MV-4-11 (cell line): ENCODE results near the gene FTSJ1.

ENCODE experiments used
- DNase-seq: peaks from one replicate; lab custom pipeline; 2025; lab: John Stamatoyannopoulos, UW

FTSJ1 gene

GRCh38 chrX:48470833-48471118, 5.2 kb upstream of the FTSJ1 start:
- no peak for DNase-seq

GRCh38 chrX:48471504-48471903, 4.5 kb upstream of the FTSJ1 start:
- DNase-seq: no peak

GRCh38 chrX:48472225-48472624, 3.8 kb upstream of the FTSJ1 start:
- no peak for DNase-seq

GRCh38 chrX:48472851-48473703, 2.9 kb upstream of the FTSJ1 start:
- no peak for DNase-seq

- DNase-seq: no peak
Observed at GRCh38 chrX:48473704-48473990, 2.4 kb upstream of the FTSJ1 start.

- peak; percentile 40 for DNase-seq
Observed at GRCh38 chrX:48474127-48474526, 1.9 kb upstream of the FTSJ1 start.

- no peak for DNase-seq
Observed at GRCh38 chrX:48474581-48474980, 1.4 kb upstream of the FTSJ1 start.

- DNase-seq: no peak
Observed at GRCh38 chrX:48475296-48475695, 703 bp upstream of the FTSJ1 start.

GRCh38 chrX:48476919-48477318, 920 bp downstream of the FTSJ1 start:
- DNase-seq: no peak

GRCh38 chrX:48477960-48478755, 2.2 kb downstream of the FTSJ1 start:
- no peak for DNase-seq

GRCh38 chrX:48478806-48479205, 2.8 kb downstream of the FTSJ1 start:
- DNase-seq: no peak

GRCh38 chrX:48480142-48480541, 4.1 kb downstream of the FTSJ1 start:
- no peak for DNase-seq

GRCh38 chrX:48480583-48480982, 4.6 kb downstream of the FTSJ1 start:
- no peak for DNase-seq

GRCh38 chrX:48482526-48482925, 6.5 kb downstream of the FTSJ1 start:
- no peak for DNase-seq

- peak; percentile 33 for DNase-seq
Observed at GRCh38 chrX:48487362-48487798, 11.4 kb downstream of the FTSJ1 start.

GRCh38 chrX:48488034-48488433, 12.0 kb downstream of the FTSJ1 start:
- DNase-seq: no peak

GRCh38 chrX:48489296-48489695, 13.3 kb downstream of the FTSJ1 start:
- DNase-seq: no peak

GRCh38 chrX:48489892-48490291, 13.9 kb downstream of the FTSJ1 start:
- DNase-seq: no peak

GRCh38 chrX:48490661-48491060, 14.7 kb downstream of the FTSJ1 start:
- DNase-seq: no peak

GRCh38 chrX:48491809-48492208, 15.8 kb downstream of the FTSJ1 start:
- no peak for DNase-seq

GRCh38 chrX:48492293-48492910, 16.4 kb downstream of the FTSJ1 start:
- peak; percentile 77 for DNase-seq

GRCh38 chrX:48493890-48494364, 17.9 kb downstream of the FTSJ1 start:
- DNase-seq: peak; percentile 32

GRCh38 chrX:48496660-48497059, 20.7 kb downstream of the FTSJ1 start:
- no peak for DNase-seq
